GM13976 (cell line): ENCODE measurements around the gene TADA1.

Source experiments
- DNase-seq: peaks from one replicate; pipeline ENCODE4 v3.0.0; 2012; ENCODE audit warnings: low spot score
- in situ Hi-C: fragments of 300-500 bp; cut with MboI; formaldehyde crosslinking; loops from one replicate; pipeline ENCODE4 v1.12.0; 2022; ENCODE audit warnings: low sequenced_read_pairs, mixed read lengths, inconsistent platforms; ENCODE audit not compliant: unreplicated experiment
- TF ChIP-seq, protein P1 (sequence below): IDR thresholded peaks from 2 replicates; pipeline ENCODE4 v1.5.1; 2012; ENCODE audit warnings: borderline replicate concordance, mild to moderate bottlenecking; ENCODE audit not compliant: insufficient read depth; ENCODE audit errors: extremely low read depth, missing control alignments, control extremely low read depth

The TADA1 gene

DNA sequence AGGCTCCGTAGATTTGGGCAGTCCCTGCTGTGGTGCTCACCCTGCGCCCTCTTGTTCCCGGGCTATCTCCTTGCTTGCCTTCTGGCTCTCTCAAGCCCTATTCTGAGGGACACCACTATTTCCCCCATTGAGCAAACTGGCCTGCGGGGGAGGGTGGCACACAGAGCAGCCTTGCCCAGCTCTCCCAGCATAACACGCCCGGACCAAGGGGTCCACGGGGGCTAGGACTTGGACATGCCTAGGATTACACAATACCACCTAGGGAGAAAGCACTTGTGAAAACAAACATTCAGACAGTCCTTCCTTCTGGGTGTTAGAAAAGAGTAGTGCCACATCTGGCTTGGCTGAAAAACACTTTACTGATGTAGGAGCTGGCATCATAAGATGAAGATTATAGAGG, 7.4 kb downstream of the TADA1 start:
- TF ChIP-seq, protein P1, sequence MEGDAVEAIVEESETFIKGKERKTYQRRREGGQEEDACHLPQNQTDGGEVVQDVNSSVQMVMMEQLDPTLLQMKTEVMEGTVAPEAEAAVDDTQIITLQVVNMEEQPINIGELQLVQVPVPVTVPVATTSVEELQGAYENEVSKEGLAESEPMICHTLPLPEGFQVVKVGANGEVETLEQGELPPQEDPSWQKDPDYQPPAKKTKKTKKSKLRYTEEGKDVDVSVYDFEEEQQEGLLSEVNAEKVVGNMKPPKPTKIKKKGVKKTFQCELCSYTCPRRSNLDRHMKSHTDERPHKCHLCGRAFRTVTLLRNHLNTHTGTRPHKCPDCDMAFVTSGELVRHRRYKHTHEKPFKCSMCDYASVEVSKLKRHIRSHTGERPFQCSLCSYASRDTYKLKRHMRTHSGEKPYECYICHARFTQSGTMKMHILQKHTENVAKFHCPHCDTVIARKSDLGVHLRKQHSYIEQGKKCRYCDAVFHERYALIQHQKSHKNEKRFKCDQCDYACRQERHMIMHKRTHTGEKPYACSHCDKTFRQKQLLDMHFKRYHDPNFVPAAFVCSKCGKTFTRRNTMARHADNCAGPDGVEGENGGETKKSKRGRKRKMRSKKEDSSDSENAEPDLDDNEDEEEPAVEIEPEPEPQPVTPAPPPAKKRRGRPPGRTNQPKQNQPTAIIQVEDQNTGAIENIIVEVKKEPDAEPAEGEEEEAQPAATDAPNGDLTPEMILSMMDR, result no peak
- in situ Hi-C loops, result no loop called here
- DNase-seq, result no peak

DNA sequence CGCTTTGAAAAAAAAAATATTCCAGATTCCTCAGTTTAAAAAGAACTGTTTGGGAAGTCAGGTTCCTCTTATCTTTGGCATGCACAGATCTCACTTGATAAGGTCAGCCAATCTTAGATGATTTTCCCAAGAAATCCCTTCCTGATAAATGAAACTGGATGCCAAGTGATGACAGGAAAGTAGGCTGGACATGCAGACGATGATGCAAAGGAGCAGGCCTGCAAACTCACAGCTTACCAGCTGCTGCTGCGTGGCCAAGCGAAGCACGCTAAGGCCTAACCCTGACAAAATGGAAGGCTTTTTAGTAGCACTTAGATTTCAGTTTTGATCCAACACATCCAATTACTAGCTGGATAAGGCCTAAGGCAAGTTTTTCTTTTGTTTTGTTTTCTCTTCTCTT, 10.1 kb downstream of the TADA1 start:
- in situ Hi-C loops, result no loop called here
- TF ChIP-seq, protein P1, result no peak
- DNase-seq, result no peak

DNA sequence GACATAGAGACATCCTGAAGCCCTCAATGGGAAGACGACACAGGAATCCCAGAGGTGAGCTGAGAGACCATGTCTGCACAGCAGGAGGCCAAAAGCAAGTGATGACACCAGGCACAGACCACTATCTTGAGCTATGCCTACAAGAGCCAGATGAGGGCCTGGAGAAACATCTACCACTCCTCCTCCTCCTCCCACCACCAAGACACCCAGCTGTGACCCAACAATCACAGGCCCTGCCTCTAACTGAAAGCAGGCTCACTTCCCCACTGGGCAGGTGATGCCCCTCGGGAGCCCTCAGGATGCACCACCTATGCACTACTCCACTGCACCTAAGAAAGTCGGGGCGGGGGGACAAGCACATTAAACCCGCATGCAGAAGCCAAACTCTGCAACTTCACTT, 16.5 kb downstream of the TADA1 start:
- DNase-seq, result no peak
- TF ChIP-seq, protein P1, result no peak
- in situ Hi-C loops, result no loop called here

DNA sequence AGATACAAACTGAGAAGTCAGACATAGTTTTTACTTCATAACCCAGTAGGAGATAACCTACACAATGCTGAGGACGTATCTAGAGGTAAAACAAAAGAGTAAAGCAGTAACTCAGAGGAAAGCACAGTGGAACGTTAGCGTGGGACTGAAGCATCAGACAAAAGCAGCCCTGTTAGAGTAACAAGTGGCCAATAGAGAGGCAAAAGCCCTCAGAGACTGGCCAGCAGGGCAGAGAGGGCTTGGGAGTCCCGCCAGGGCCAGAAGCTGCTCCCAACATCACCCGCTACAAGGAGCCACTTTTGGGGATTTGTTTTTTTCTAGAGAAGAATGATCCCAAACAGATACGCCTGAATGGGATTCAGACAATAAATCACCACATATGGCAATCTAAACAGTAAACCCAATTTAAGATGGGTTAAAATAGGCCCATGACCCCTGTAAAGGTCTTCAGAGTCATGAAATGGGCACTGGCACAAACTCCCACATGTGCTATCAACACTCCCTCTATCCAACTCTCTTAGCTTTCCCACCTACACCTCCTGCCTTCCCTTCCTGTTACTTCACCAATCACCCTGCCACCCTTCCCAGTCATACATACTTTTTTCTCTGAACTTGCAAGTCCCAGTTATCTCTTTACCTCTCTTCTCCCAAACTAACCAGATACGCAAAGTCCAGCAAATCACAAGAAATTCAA, 17.2 kb downstream of the TADA1 start:
- DNase-seq, result no peak
- TF ChIP-seq, protein P1, result no peak
- in situ Hi-C loops, result no loop called here

DNA sequence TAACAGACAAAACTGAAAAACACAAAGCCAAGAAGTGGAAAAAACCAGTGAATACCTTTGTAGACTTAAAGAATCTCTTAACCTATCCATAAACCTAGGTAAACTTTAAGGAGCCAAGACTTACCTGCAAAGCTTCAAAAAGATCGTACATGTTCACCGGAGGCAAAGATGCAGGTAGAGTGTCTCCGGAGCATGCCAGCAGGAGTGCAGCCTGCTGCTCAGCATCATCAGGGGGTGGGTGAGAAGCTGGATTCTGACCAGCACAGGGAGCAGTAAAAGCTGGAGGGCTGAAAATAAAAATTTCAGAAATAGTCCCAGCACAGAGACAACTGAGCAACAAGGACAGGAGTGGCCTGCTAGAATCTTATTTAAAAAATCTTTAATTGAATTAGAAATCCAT, 18.1 kb downstream of the TADA1 start:
- TF ChIP-seq, protein P1, result no peak
- no peak for DNase-seq
- in situ Hi-C loops, result no loop called here

DNA sequence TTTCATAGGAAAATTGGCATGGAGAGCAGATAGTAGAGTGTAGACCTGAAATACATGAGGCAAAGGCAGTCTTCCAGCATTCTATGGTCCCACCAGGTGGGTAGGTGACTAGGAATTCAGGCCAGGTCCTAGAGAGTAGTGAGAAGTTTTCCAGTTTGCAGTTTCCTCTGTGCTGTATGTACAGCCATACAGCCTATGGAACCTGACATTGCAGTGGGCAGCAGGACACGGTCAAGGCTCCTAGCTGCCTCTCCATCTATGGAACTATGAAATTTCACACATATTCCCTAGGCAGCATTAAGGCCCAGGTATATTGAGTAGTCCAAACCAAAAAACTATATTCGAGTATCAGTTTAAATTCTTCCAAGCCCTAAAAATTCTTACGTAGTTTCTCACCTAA, 20.5 kb downstream of the TADA1 start:
- in situ Hi-C loops, result no loop called here
- no peak for DNase-seq
- TF ChIP-seq, protein P1, result no peak
